ENCODE measurements around the gene DCD. TPM values are rescaled to one million over a fixed set of nuclear protein-coding genes. Genes with fewer than 3 reads are reported as not detected.

DCD gene
- total RNA-seq, 1 donor from 2014 or later = not detected

DNA sequence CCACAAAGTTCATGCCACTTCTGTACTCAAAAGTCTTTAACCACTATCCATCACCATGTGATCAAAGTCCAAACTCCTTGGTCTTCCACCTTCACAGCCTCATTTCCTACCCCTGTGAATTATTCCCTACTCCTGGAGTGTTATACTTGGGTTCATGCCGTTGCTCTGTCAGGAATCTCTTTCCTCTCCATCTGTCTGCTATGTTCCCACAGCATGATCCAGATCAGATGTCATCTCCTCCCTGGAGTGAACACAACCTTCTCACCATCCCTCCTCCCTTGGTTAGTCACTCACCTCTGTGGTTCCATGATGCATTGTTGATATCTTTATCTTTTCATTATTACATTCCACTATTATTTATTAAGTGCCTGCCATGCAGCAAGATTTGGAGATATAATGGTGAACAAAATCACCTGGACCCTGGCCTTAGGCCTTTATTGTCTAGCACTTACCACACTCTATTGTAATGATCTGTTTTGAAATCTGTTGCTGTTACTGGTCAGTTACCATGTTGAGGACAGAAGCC lies 35.9 kb downstream of the DCD start:
- no peak overlapping the region for H3K27ac Mint-ChIP-seq (ENCODE audit: unreplicated experiment)
- H3K27me3 Mint-ChIP-seq (ENCODE audit: low read depth, unreplicated experiment) = peaks cover 67% of the 10 kb centered on the region
- H3K4me3 Mint-ChIP-seq (ENCODE audit: unreplicated experiment) = no peak overlapping the region
- Histone ChIP-seq H3K36me3 (ENCODE audit: insufficient read depth, low read length) (no peaks in the 10 kb centered on the region), H3K27me3 (ENCODE audit: insufficient read depth, low read length) (peaks cover 10% of the 10 kb centered on the region), H3K9ac (ENCODE audit: low read length) (no peak overlapping the region), H4K20me1 (ENCODE audit: insufficient read depth, low read length) (no peaks in the 10 kb centered on the region), H3K4me1 (ENCODE audit: insufficient read depth, low read length) (no peaks in the 10 kb centered on the region), H2AFZ (ENCODE audit: low read depth, low read length) (no peak overlapping the region), H3K4me3 (ENCODE audit: insufficient read depth, low read depth, low read length) (no peak overlapping the region), H3K9me3 (ENCODE audit: insufficient read depth, low read depth, low read length) (no peaks in the 10 kb centered on the region), H3K79me2 (ENCODE audit: insufficient read depth, low read length) (no peaks in the 10 kb centered on the region), H3K27ac (ENCODE audit: low read depth, low read length) (no peak overlapping the region), H3K4me2 (ENCODE audit: low read length) (no peak overlapping the region)
- TF ChIP-seq EZH2 (IDR thresholded peaks at IDR 0.05; ENCODE audit: insufficient read depth, low read length) (no peak), CTCF (IDR thresholded peaks at IDR 0.05; ENCODE audit: insufficient read depth, low read depth, low read length) (no peak)
- H3K9me3 Mint-ChIP-seq (ENCODE audit: unreplicated experiment) = peaks cover 5% of the 10 kb centered on the region
- H3K36me3 Mint-ChIP-seq (ENCODE audit: low read depth, unreplicated experiment) = no peaks in the 10 kb centered on the region
- H3K4me1 Mint-ChIP-seq (ENCODE audit: low read depth, unreplicated experiment) = peaks cover 2% of the 10 kb centered on the region
- DNase-seq (ENCODE audit: low read depth) (no peak), FAIRE-seq (no peak)

DNA sequence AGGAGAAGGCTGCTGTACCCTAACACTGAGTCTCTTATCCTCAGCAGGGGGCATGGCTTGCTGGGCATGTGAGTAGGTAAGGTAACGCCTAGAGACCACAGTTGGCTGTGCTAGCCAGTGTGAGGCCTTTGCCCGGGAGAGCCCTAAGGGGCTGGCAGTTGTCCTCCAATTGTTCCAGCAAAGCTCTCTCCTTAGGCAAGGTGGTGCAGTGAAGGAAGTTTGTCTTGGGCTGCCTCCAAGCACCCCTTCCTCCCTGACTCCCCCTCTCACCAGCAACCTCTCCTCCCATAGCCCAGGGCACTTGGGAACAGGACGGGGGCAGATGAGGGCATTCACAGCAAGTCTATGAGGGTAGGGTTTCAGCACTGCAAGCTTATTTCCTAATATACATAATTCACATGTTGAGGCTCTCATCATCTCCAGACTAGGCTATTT lies 36.4 kb downstream of the DCD start:
- Histone ChIP-seq H3K36me3 (ENCODE audit: insufficient read depth, low read length) (no peaks in the 10 kb centered on the region), H3K9ac (ENCODE audit: low read length) (no peak overlapping the region), H4K20me1 (ENCODE audit: insufficient read depth, low read length) (no peaks in the 10 kb centered on the region), H3K4me2 (ENCODE audit: low read length) (no peak overlapping the region), H3K27me3 (ENCODE audit: insufficient read depth, low read length) (peaks cover 11% of the 10 kb centered on the region), H3K4me1 (ENCODE audit: insufficient read depth, low read length) (no peaks in the 10 kb centered on the region), H3K79me2 (ENCODE audit: insufficient read depth, low read length) (no peaks in the 10 kb centered on the region), H2AFZ (ENCODE audit: low read depth, low read length) (no peak overlapping the region), H3K9me3 (ENCODE audit: insufficient read depth, low read depth, low read length) (no peaks in the 10 kb centered on the region), H3K4me3 (ENCODE audit: insufficient read depth, low read depth, low read length) (no peak overlapping the region), H3K27ac (ENCODE audit: low read depth, low read length) (no peak overlapping the region)
- Mint-ChIP-seq H3K9me3 (ENCODE audit: unreplicated experiment) (peaks cover 6% of the 10 kb centered on the region), H3K4me1 (ENCODE audit: low read depth, unreplicated experiment) (peaks cover 2% of the 10 kb centered on the region), H3K27ac (ENCODE audit: unreplicated experiment) (no peak overlapping the region), H3K36me3 (ENCODE audit: low read depth, unreplicated experiment) (no peaks in the 10 kb centered on the region), H3K4me3 (ENCODE audit: unreplicated experiment) (no peak overlapping the region), H3K27me3 (ENCODE audit: low read depth, unreplicated experiment) (peaks cover 63% of the 10 kb centered on the region)
- DNase-seq (ENCODE audit: low read depth) (no peak), FAIRE-seq (no peak)
- TF ChIP-seq EZH2 (IDR thresholded peaks at IDR 0.05; ENCODE audit: insufficient read depth, low read length) = no peak
- TF ChIP-seq CTCF (IDR thresholded peaks at IDR 0.05; ENCODE audit: insufficient read depth, low read depth, low read length) = no peak

GRCh38 chr12:54608769-54609168 lies 39.4 kb downstream of the DCD start:
- no peaks in the 10 kb centered on the region for H3K4me1 ChIP-seq (ENCODE audit: insufficient read depth, low read length)
- FAIRE-seq (no peak), DNase-seq (ENCODE audit: low read depth) (no peak)
- peaks cover 7% of the 10 kb centered on the region for H3K4me1 Mint-ChIP-seq (ENCODE audit: low read depth, unreplicated experiment)
- H3K4me3 ChIP-seq (ENCODE audit: insufficient read depth, low read depth, low read length) = no peak overlapping the region
- no peaks in the 10 kb centered on the region for H3K36me3 Mint-ChIP-seq (ENCODE audit: low read depth, unreplicated experiment)
- H3K9ac ChIP-seq (ENCODE audit: low read length) = no peak overlapping the region
- TF ChIP-seq CTCF (IDR thresholded peaks at IDR 0.05; ENCODE audit: insufficient read depth, low read depth, low read length) (no peak), EZH2 (IDR thresholded peaks at IDR 0.05; ENCODE audit: insufficient read depth, low read length) (no peak)
- no peaks in the 10 kb centered on the region for H4K20me1 ChIP-seq (ENCODE audit: insufficient read depth, low read length)
- H3K27me3 Mint-ChIP-seq (ENCODE audit: low read depth, unreplicated experiment) = peaks cover 41% of the 10 kb centered on the region
- peaks cover 11% of the 10 kb centered on the region for H3K27me3 ChIP-seq (ENCODE audit: insufficient read depth, low read length)
- H3K4me2 ChIP-seq (ENCODE audit: low read length) = no peak overlapping the region
- no peak overlapping the region for H3K27ac Mint-ChIP-seq (ENCODE audit: unreplicated experiment)
- H3K9me3 ChIP-seq (ENCODE audit: insufficient read depth, low read depth, low read length) = no peaks in the 10 kb centered on the region
- no peaks in the 10 kb centered on the region for H3K36me3 ChIP-seq (ENCODE audit: insufficient read depth, low read length)
- no peak overlapping the region for H3K27ac ChIP-seq (ENCODE audit: low read depth, low read length)
- no peak overlapping the region for H2AFZ ChIP-seq (ENCODE audit: low read depth, low read length)
- H3K9me3 Mint-ChIP-seq (ENCODE audit: unreplicated experiment) = peaks cover 7% of the 10 kb centered on the region
- no peaks in the 10 kb centered on the region for H3K79me2 ChIP-seq (ENCODE audit: insufficient read depth, low read length)
- no peak overlapping the region for H3K4me3 Mint-ChIP-seq (ENCODE audit: unreplicated experiment)

Data from astrocyte (in vitro differentiated cells and primary cell).